ENCODE measurements around the gene WDR38.

WDR38 gene

GRCh38 chr9:124852829-124853531, at the start of gene WDR38:
WDR38 (plus strand) TSS chr9:124853460; CDS start chr9:124853532, 72 bp downstream.
- peak; percentile 82 for DNase-seq (ENCODE audit: low spot score)

- no peak for DNase-seq (ENCODE audit: low spot score)
Observed at GRCh38 chr9:124803911-124804310, 49.3 kb upstream of the WDR38 start.

- DNase-seq (ENCODE audit: low spot score): no peak
Observed at GRCh38 chr9:124805186-124805585, 48.1 kb upstream of the WDR38 start.

GRCh38 chr9:124808246-124808956, 44.9 kb upstream of the WDR38 start:
- DNase-seq (ENCODE audit: low spot score): no peak

- no peak for DNase-seq (ENCODE audit: low spot score)
Observed at GRCh38 chr9:124809211-124809610, 44.0 kb upstream of the WDR38 start.

GRCh38 chr9:124809741-124810500, 43.3 kb upstream of the WDR38 start:
- no peak for DNase-seq (ENCODE audit: low spot score)

- no peak for DNase-seq (ENCODE audit: low spot score)
Observed at GRCh38 chr9:124810663-124811355, 42.5 kb upstream of the WDR38 start.

- no peak for DNase-seq (ENCODE audit: low spot score)
Observed at GRCh38 chr9:124812441-124812876, 40.8 kb upstream of the WDR38 start.

- DNase-seq (ENCODE audit: low spot score): no peak
Observed at GRCh38 chr9:124813041-124813440, 40.2 kb upstream of the WDR38 start.

GRCh38 chr9:124813501-124814163, 39.6 kb upstream of the WDR38 start:
- DNase-seq (ENCODE audit: low spot score): no peak

GRCh38 chr9:124814164-124814535, 39.1 kb upstream of the WDR38 start:
- no peak for DNase-seq (ENCODE audit: low spot score)

GRCh38 chr9:124815601-124816000, 37.7 kb upstream of the WDR38 start:
- no peak for DNase-seq (ENCODE audit: low spot score)

GRCh38 chr9:124818431-124819281, 34.6 kb upstream of the WDR38 start:
- no peak for DNase-seq (ENCODE audit: low spot score)

GRCh38 chr9:124820698-124821623, 32.3 kb upstream of the WDR38 start:
- no peak for DNase-seq (ENCODE audit: low spot score)

- no peak for DNase-seq (ENCODE audit: low spot score)
Observed at GRCh38 chr9:124828489-124829333, 24.5 kb upstream of the WDR38 start.

GRCh38 chr9:124829334-124829669, 24.0 kb upstream of the WDR38 start:
- DNase-seq (ENCODE audit: low spot score): no peak

- no peak for DNase-seq (ENCODE audit: low spot score)
Observed at GRCh38 chr9:124830593-124830992, 22.7 kb upstream of the WDR38 start.

GRCh38 chr9:124831642-124832364, 21.5 kb upstream of the WDR38 start:
- no peak for DNase-seq (ENCODE audit: low spot score)

Measured in hematopoietic multipotent progenitor cell treated with erythropoietin and hydrocortisone succinate and interleukin-3 and kit ligand, for 17 days (in vitro differentiated cells).